ENCODE results near the gene EXOC4.
"Not testable (repeated sequence)": the region's sequence is repeated elsewhere in the genome, so short reads cannot be mapped to it uniquely, and the experiment has no call there.

Gene EXOC4

GRCh38 chr7:133315332-133316040 lies 62.6 kb downstream of the EXOC4 start:
- DNase-seq, result no peak

DNA sequence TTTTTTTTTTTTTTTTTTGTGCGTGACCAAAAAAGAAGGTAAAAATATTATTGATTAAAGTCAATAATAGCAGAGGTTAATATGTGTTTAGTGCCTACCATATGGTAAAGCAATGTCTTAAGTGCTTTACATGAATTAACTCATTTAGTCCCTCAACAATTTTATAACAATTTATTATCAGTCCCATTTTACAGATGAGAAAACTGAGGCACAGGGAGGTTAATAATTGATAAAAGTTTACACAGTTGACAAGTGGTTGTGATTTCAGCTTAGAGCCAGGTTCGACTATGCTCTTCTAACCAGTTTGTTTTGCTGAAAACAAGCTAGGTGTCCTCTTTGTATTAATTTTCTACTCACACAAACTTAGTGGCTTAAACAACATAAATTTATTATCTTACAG lies 67.0 kb downstream of the EXOC4 start:
- no peak for DNase-seq

- DNase-seq, result no peak
Observed at GRCh38 chr7:133320891-133321290, 68.0 kb downstream of the EXOC4 start.

GRCh38 chr7:133321366-133321765 lies 68.5 kb downstream of the EXOC4 start:
- not testable (repeated sequence) for DNase-seq

DNA sequence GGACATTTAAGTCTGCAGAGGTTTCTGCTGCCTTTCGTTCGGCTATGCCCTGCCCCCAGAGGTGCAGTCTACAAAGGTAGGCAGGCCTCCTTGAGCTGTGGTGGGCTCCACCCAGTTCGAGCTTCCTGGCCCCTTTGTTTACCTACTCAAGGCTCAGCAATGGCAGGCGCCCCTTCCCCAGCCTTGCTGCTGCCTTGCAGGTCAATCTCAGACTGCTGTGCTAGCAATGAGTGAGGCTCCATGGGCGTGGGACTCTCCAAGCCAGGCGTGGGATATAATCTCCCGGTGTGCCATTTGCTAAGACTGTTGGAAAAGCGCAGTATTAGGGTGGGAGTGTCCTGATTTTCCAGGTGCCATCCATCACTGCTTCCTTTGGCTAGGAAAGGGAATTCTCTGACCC lies 73.9 kb downstream of the EXOC4 start:
- not testable (repeated sequence) for DNase-seq

GRCh38 chr7:133328021-133328420 lies 75.1 kb downstream of the EXOC4 start:
- not testable (repeated sequence) for DNase-seq

DNA sequence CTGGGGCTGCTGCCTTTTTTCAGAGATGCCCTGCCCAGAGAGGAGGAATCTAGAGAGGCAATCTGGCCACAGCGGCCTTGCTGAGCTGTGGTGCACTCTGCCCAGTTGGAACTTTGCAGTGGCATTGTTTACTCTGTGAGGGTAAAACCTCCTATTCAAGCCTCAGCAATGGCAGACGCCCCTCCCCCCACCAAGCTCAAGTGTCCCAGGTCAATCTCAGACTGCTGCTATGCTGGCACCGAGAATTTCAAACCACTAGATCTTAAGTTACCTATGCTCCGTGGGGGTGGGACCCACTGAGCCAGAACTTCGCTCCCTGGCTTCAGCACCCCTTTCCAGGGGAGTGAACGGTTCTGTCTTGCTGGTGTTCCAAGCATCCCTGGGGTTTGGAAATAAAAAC lies 77.2 kb downstream of the EXOC4 start:
- DNase-seq, result no peak

DNA sequence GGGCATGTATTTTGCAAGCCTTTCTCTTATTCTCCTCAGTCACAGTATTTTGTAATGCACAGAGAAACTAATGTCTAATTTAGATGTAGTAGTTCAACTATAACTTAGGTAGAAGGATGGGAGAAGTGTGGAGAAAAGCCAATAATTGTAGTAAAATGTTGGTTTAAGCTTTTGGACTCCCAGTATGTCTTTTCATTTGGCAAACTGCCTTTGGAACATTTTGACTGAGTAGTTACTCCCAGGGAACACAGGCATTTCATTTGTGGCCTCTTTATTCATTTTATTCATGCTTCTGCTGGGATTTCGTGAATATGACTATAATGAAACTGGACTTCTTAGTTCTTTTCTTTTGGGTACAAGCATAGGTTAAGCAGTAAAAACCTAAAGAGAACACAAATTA lies 79.0 kb downstream of the EXOC4 start:
- DNase-seq, result no peak

GRCh38 chr7:133339772-133340171 lies 86.9 kb downstream of the EXOC4 start:
- DNase-seq, result no peak

DNA sequence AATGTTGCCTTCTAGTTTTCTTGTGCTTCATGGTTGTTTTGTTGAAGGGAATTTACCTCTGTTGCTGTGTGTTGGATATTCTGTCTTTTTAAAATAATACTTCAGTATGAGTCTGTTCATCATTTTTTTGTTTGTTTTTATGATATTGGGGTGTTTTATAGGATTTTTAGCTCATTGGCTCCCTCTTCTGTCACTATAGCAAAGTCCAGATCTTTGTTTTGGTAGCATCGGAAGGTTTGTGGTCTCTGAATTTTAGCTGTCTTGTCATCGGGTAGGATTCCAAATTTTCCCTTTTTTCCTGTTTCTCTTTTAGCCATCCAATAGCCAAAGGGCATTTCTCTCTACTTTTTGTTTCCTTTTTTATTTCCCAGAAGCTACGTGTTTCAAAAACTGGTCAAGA lies 91.4 kb downstream of the EXOC4 start:
- no peak for DNase-seq

GRCh38 chr7:133345690-133346421 lies 93.0 kb downstream of the EXOC4 start:
- DNase-seq, result no peak

DNA sequence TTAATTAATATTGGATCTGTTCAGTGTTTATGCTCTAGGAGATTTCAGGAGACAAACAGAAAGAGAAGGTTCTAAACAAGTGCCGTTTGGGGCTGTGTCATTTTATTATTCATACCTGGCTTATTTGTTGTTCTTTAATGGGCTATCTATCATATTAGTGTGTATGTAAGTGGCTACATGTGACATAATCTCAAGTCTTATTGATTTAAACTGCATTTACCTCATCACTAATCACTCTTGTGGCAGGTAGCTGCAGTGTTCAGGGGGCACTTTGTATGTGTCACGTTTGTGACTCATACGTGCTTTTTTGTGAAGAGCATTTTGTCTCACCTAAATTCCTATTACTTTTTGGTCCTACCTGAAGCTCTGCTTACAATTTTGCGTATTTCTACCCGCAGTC lies 95.4 kb downstream of the EXOC4 start:
- no peak for DNase-seq

- DNase-seq, result no peak
Observed at GRCh38 chr7:133349101-133349500, 96.2 kb downstream of the EXOC4 start.

GRCh38 chr7:133352430-133352829 lies 99.6 kb downstream of the EXOC4 start:
- no peak for DNase-seq

DNA sequence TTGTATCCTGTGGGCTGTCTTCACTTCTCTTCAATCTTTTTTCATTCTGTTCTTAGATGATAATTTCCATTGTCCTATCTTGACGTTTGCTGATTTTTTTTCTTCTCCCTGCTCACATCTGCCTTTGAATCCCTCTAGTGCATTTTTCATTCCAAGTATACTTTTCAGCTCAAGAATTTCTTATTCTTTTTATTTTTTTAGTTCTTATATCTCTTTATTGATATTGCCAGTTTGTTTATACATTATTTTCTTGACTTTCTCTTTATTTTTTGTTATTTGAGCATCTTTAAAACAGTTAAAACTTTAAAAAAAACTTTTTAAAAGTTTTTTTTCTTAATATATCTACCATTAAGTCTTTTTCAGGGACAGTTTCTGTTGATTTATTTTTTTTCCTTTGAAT lies 100.9 kb downstream of the EXOC4 start:
- no peak for DNase-seq

DNA sequence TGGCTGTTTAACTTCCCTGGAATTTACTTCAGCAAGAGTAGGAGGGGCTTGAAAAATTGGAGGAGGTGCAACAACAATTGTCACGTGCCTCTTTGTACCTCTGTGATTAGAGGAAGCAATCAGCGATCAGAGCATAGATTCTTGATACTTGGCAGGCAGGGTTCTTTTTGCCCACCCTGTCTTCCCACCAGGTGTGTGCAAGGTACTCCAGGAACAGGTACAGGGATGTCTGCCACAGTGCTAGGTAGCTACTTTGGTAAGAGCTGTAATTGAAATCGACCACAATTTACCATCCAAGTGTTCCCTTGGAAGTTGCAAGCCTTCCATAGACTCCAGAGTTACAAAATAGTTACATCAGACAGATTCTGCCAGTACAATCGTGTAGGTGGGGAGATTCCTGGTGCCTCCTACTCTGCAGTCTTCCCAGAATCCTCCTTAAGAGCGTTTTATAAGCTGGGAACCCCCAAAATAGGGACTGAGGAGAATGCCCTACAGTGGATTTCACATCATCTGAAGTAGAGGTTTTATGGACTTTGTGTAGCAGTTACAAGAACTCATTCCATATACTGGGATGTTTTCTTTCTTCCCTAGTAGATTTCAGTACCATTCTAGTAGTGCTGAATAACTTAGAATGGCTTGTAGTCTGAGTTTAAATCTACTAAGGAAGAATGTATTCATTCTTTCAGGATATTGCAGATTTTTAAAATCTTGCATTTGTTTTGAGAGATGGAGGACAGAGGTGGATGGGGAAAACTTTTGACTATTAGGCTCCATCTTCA lies 101.9 kb downstream of the EXOC4 start:
- DNase-seq, result no peak

DNA sequence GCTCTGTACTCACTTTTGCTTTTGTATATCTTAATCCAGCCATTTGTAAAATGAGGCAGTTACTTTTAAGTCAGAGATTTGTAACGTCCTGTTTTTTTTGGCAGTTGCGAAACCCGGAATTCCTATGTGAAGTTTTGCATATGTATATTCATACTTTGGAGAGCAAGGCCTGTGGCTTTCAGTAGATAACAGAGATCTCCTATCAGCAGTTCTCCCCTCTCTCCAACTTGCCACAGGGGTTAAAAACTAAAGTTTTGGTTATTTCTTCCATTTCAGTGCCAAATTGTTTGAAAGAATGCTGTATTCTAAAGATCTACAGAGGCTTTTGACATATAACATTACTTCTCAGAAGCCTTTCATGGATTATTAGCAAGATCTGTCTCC lies 102.4 kb downstream of the EXOC4 start:
- DNase-seq, result no peak

GRCh38 chr7:133355822-133356221 lies 102.9 kb downstream of the EXOC4 start:
- DNase-seq, result no peak

DNA sequence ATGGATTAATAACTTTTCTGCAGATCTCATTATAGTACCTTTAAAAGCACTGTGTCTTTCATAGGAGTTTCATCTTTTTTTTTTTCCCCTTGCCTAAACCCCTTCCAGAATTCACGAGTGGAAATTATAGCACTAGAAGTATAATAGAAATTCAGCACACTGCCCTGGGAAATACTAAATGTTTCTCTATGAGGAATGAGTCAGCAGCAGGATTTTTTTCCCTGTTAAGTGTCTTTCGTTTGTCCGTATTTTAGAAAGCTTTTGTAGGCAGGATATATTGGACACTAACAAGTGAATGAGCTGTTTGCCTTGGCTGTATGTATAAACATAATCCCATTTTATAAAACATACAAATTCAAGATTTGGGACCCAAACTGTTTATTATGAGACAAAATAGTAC lies 105.8 kb downstream of the EXOC4 start:
- DNase-seq, result no peak

DNA sequence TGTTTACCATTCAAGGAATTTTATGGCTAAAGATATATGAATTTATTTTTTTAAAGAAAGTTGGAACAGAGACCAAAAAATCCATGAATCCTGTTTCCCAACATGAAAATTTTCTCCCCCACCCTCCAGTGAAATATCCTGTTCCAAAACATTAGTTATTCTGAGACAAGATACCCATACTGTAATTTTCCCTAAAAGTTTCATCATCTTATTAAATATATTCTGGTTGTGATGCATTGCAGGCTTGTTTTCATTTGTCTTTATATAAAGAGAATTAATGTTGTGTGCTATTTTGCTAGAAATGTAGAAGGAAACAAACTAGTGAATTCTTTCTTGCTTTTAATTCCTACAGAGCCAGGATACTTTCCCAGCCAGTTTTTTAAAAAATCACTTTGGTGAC lies 106.6 kb downstream of the EXOC4 start:
- DNase-seq, result no peak

GRCh38 chr7:133360201-133360600 lies 107.3 kb downstream of the EXOC4 start:
- no peak for DNase-seq

DNA sequence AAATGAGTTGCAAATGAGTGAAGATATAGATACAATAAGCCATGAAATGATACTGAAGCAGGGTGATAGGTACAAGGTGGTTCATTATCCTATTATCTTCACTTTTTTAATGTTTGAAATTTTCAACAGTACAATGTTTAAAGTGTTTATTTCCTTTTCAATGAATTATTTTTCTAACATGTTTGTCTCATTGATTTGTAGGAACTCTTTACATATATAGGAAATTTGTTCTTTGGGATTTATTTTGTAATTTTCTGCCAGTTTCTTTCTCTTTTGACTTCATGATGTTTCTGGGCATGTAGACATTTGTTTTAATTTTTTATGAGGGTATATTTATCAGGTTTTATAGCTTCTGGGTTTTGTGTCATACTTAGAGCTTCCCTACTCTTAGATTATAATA lies 108.9 kb downstream of the EXOC4 start:
- DNase-seq, result no peak

DNA sequence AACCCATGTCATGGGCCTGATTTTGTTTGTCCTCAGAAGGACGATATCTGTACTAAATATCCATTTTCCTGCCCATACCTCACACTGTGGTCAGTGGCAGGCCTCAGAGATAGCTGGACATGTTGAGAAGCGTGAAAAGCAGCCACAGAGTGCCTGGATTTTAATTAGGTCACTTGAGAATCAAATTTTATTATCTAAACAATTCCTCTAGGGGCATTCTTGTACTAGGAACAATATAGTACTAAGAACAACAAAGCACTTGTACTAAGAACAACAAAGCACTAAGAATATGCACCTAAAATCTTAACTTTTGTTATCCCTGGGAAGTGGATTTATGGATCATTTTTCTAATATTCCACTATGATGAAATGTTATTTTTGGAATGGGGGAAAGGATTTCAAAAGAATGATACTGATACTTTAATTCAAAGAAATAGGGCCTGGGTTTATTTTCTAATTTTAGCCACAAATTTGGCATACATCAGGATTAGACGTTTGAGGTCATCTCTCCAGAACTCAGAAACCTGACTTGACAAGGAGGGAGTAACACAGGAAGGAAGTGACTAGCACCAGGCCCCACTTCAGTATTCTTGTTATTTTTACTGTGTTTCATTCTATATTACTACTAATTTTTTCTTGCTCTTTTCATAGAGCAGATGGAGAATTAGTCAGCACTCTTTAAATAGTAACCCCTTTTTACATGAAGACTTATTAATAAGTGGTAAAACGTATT lies 112.2 kb downstream of the EXOC4 start:
- DNase-seq, result no peak

All from NCI-H524 treated with DMSO at 0.1 percent for 48 hours (cell line).